Measurements from ENCODE around the gene COL16A1.

Gene COL16A1

DNA sequence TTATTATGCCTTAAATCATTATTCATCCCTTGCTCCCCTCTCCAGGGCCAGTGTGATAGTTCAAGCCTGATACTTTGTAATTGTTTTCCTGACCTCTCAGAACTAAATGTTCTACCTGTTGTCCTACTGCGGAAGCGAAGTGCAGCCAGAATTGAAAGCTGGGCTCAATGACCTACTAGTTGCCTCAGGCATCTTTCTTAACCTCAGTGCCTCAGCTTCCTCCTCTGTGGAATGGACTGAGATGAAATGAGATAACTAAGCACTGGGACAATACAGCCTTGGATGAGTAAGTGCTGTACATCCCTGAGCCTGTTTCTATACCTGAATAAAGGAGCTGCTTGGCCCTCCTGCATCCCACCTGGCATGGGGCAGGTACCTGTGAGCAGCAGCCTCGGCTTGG is 26.4 kb downstream of the COL16A1 start:
- H2AFZ ChIP-seq (ENCODE audit: low read depth, low read length) = no peak overlapping the region
- no peaks in the 10 kb centered on the region for H3K36me3 ChIP-seq (ENCODE audit: insufficient read depth, low read length)
- H3K27ac ChIP-seq (ENCODE audit: low read length) = no peak overlapping the region
- ATAC-seq (ENCODE audit: insufficient read depth, low read depth) (no peak), DNase-seq (no peak)
- no peaks in the 10 kb centered on the region for H3K79me2 ChIP-seq (ENCODE audit: insufficient read depth, low read length)
- no peaks in the 10 kb centered on the region for H4K20me1 ChIP-seq (ENCODE audit: insufficient read depth, low read length)
- H3K9me3 ChIP-seq (ENCODE audit: insufficient read depth, low read length, severe bottlenecking) = no peaks in the 10 kb centered on the region
- no peak overlapping the region for H3K4me3 ChIP-seq (ENCODE audit: low read depth in 1 of 2, low read length in 2 of 2)
- H3K9ac ChIP-seq (ENCODE audit: low read depth, low read length) = no peak overlapping the region
- no peak overlapping the region for H3K4me2 ChIP-seq (ENCODE audit: insufficient read depth, low read length)
- TF ChIP-seq, protein P1, sequence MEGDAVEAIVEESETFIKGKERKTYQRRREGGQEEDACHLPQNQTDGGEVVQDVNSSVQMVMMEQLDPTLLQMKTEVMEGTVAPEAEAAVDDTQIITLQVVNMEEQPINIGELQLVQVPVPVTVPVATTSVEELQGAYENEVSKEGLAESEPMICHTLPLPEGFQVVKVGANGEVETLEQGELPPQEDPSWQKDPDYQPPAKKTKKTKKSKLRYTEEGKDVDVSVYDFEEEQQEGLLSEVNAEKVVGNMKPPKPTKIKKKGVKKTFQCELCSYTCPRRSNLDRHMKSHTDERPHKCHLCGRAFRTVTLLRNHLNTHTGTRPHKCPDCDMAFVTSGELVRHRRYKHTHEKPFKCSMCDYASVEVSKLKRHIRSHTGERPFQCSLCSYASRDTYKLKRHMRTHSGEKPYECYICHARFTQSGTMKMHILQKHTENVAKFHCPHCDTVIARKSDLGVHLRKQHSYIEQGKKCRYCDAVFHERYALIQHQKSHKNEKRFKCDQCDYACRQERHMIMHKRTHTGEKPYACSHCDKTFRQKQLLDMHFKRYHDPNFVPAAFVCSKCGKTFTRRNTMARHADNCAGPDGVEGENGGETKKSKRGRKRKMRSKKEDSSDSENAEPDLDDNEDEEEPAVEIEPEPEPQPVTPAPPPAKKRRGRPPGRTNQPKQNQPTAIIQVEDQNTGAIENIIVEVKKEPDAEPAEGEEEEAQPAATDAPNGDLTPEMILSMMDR (IDR thresholded peaks at IDR 0.05; ENCODE audit: borderline replicate concordance, extremely low read depth, low read length, poor library complexity, severe bottlenecking) = no peak
- TF ChIP-seq EZH2 (IDR thresholded peaks at IDR 0.05; ENCODE audit: borderline replicate concordance, low read depth, low read length, severe bottlenecking) = no peak
- peaks cover 19% of the 10 kb centered on the region for H3K27me3 ChIP-seq (ENCODE audit: insufficient read depth, low read length, poor library complexity)
- no peaks in the 10 kb centered on the region for H3K4me1 ChIP-seq (ENCODE audit: insufficient read depth, low read length)

DNA sequence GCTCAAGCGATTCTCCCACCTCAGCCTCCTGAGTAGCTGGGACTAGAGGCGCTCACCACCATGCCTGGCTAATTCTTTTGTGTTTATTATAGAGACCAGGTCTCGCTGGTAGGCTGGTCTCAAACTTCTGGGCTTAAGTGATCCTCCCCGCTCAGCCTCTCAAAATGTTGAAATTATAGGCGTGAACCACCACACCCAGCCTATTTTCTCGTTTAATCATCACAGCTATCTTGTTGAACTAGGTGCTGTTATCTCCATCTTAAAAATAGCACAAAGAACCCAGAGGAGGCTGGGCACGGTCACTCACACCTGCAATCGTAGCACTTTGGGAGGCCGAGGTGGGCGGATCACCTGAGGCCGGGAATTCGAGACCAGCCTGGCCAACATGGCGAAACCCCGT is 28.1 kb downstream of the COL16A1 start:
- Histone ChIP-seq H3K4me2 (ENCODE audit: insufficient read depth, low read length) (no peak overlapping the region), H3K27ac (ENCODE audit: low read length) (no peak overlapping the region), H3K27me3 (ENCODE audit: insufficient read depth, low read length, poor library complexity) (peaks cover 18% of the 10 kb centered on the region), H2AFZ (ENCODE audit: low read depth, low read length) (no peak overlapping the region), H3K79me2 (ENCODE audit: insufficient read depth, low read length) (no peaks in the 10 kb centered on the region), H3K4me1 (ENCODE audit: insufficient read depth, low read length) (no peaks in the 10 kb centered on the region), H4K20me1 (ENCODE audit: insufficient read depth, low read length) (no peaks in the 10 kb centered on the region), H3K4me3 (ENCODE audit: low read depth in 1 of 2, low read length in 2 of 2) (no peak overlapping the region), H3K36me3 (ENCODE audit: insufficient read depth, low read length) (no peaks in the 10 kb centered on the region), H3K9me3 (ENCODE audit: insufficient read depth, low read length, severe bottlenecking) (no peaks in the 10 kb centered on the region), H3K9ac (ENCODE audit: low read depth, low read length) (no peak overlapping the region)
- TF ChIP-seq, protein P1 (IDR thresholded peaks at IDR 0.05; ENCODE audit: borderline replicate concordance, extremely low read depth, low read length, poor library complexity, severe bottlenecking) = no peak
- no peak for TF ChIP-seq EZH2 (IDR thresholded peaks at IDR 0.05; ENCODE audit: borderline replicate concordance, low read depth, low read length, severe bottlenecking)
- no peak for DNase-seq
- ATAC-seq (ENCODE audit: insufficient read depth, low read depth) = no peak

DNA sequence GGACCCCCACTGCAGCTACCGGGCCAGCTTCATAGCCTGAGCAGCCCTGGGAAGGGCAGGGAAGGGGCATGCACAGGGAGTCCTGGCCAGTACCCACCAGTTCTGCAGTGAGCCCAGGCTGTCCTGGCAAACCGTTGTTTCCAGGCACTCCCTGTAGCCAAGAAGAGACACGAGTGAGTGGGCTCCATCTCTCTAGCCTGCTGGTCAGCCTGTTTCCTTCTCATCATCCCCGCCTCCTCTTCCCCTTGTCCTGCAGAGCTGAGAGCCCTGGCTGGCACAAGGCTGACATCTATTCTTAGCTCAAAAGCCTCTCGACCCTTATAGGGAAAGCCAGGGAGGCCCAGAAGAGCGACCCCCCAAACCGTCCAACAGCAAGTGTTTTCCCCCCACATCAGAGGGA is 28.7 kb downstream of the COL16A1 start:
- no peaks in the 10 kb centered on the region for H4K20me1 ChIP-seq (ENCODE audit: insufficient read depth, low read length)
- H3K9ac ChIP-seq (ENCODE audit: low read depth, low read length) = no peak overlapping the region
- no peaks in the 10 kb centered on the region for H3K79me2 ChIP-seq (ENCODE audit: insufficient read depth, low read length)
- no peaks in the 10 kb centered on the region for H3K36me3 ChIP-seq (ENCODE audit: insufficient read depth, low read length)
- no peak overlapping the region for H2AFZ ChIP-seq (ENCODE audit: low read depth, low read length)
- H3K4me2 ChIP-seq (ENCODE audit: insufficient read depth, low read length) = no peak overlapping the region
- no peak for ATAC-seq (ENCODE audit: insufficient read depth, low read depth)
- DNase-seq = no peak
- H3K9me3 ChIP-seq (ENCODE audit: insufficient read depth, low read length, severe bottlenecking) = no peaks in the 10 kb centered on the region
- no peak overlapping the region for H3K4me3 ChIP-seq (ENCODE audit: low read depth in 1 of 2, low read length in 2 of 2)
- no peak for TF ChIP-seq EZH2 (IDR thresholded peaks at IDR 0.05; ENCODE audit: borderline replicate concordance, low read depth, low read length, severe bottlenecking)
- TF ChIP-seq, protein P1 (IDR thresholded peaks at IDR 0.05; ENCODE audit: borderline replicate concordance, extremely low read depth, low read length, poor library complexity, severe bottlenecking) = no peak
- peaks cover 18% of the 10 kb centered on the region for H3K27me3 ChIP-seq (ENCODE audit: insufficient read depth, low read length, poor library complexity)
- H3K4me1 ChIP-seq (ENCODE audit: insufficient read depth, low read length) = no peaks in the 10 kb centered on the region
- no peak overlapping the region for H3K27ac ChIP-seq (ENCODE audit: low read length)

DNA sequence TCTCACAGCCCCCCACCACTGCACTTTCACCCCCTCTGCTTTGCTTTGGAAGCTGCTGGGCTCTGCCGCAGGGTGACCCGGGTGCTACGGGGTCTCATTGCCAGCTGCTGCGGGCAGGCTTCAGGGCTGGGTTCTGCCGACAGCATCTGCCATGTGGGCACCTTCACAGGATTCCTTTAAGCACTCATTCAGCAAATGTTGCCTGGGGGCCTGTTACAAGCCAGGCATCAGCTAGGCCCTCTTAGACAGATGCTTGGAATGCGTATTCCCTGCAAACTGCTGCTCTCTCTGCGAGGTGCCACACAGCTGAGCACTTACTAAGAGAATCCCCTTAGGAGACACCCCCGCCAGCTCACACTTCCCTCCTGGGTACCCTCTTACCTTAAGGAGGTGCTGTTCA is 29.2 kb downstream of the COL16A1 start:
- no peak overlapping the region for H3K27ac ChIP-seq (ENCODE audit: low read length)
- H3K9ac ChIP-seq (ENCODE audit: low read depth, low read length) = no peak overlapping the region
- no peaks in the 10 kb centered on the region for H3K79me2 ChIP-seq (ENCODE audit: insufficient read depth, low read length)
- DNase-seq (no peak), ATAC-seq (ENCODE audit: insufficient read depth, low read depth) (no peak)
- TF ChIP-seq, protein P1 (IDR thresholded peaks at IDR 0.05; ENCODE audit: borderline replicate concordance, extremely low read depth, low read length, poor library complexity, severe bottlenecking) = no peak
- no peak for TF ChIP-seq EZH2 (IDR thresholded peaks at IDR 0.05; ENCODE audit: borderline replicate concordance, low read depth, low read length, severe bottlenecking)
- no peak overlapping the region for H2AFZ ChIP-seq (ENCODE audit: low read depth, low read length)
- H3K9me3 ChIP-seq (ENCODE audit: insufficient read depth, low read length, severe bottlenecking) = no peaks in the 10 kb centered on the region
- no peaks in the 10 kb centered on the region for H3K36me3 ChIP-seq (ENCODE audit: insufficient read depth, low read length)
- no peak overlapping the region for H3K4me2 ChIP-seq (ENCODE audit: insufficient read depth, low read length)
- H3K4me3 ChIP-seq (ENCODE audit: low read depth in 1 of 2, low read length in 2 of 2) = no peak overlapping the region
- H3K27me3 ChIP-seq (ENCODE audit: insufficient read depth, low read length, poor library complexity) = peaks cover 22% of the 10 kb centered on the region
- H4K20me1 ChIP-seq (ENCODE audit: insufficient read depth, low read length) = no peaks in the 10 kb centered on the region
- H3K4me1 ChIP-seq (ENCODE audit: insufficient read depth, low read length) = no peaks in the 10 kb centered on the region
